ENCODE results near the gene SCN2B.

- TF ChIP-seq CTCF (conservative IDR thresholded peaks at IDR 0.05; ENCODE audit: low read depth, low read length) (no peak), RAD21 (IDR thresholded peaks at IDR 0.05; ENCODE audit: low read length) (no peak), SMC3 (IDR thresholded peaks at IDR 0.05; ENCODE audit: low read depth, low read length) (no peak), POLR2A (IDR thresholded peaks at IDR 0.05; ENCODE audit: low read depth, low read length) (no peak)
Observed at GRCh38 chr11:118142081-118142480, 34.4 kb downstream of the SCN2B start.

Data from IMR-90 (cell line).